Keratinocyte (primary cell): Measurements from ENCODE around the gene MIOX. TPM values are rescaled to one million over a fixed set of nuclear protein-coding genes. Genes with fewer than 3 reads are reported as not detected.

Experiments
- DNase-seq: peaks from one replicate; pipeline ENCODE4 v3.0.0-alpha.2; 2011; ENCODE audit warnings: low read depth, missing footprints, low spot score
- FAIRE-seq: peaks from 2 replicates; lab custom pipeline; 2011; peaks lifted over from hg19 to GRCh38; lab: Jason Lieb, UNC
- H2AFZ ChIP-seq: 2 replicates; pipeline ENCODE4 v1.6.0; 2012; ENCODE audit warnings: low read length, control low read depth, inconsistent platforms; ENCODE audit not compliant: control insufficient read depth
- H3K27ac ChIP-seq: 2 replicates; pipeline ENCODE4 v1.5.1; 2011; ENCODE audit warnings: low read length; ENCODE audit not compliant: control insufficient read depth, insufficient read depth
- H3K27me3 ChIP-seq: 3 replicates; pipeline ENCODE4 v1.6.0; 2011; ENCODE audit warnings: low read length; ENCODE audit not compliant: control insufficient read depth, insufficient read depth; ENCODE audit errors: extremely low read depth
- H3K36me3 ChIP-seq, 2 experiments: 2 replicates in 1 of 2; 3 replicates in 1 of 2; pipeline ENCODE4 v1.5.1; 2011; ENCODE audit warnings: low read length in 2 of 2, mild to moderate bottlenecking in 1 of 2; ENCODE audit not compliant: control insufficient read depth in 2 of 2, insufficient read depth in 2 of 2; ENCODE audit errors: extremely low read depth in 1 of 2
- H3K4me1 ChIP-seq: 3 replicates; pipeline ENCODE4 v1.5.1; 2011; ENCODE audit warnings: low read length; ENCODE audit not compliant: control insufficient read depth, insufficient read depth; ENCODE audit errors: extremely low read depth
- H3K4me2 ChIP-seq: 3 replicates; pipeline ENCODE4 v1.6.0; 2011; ENCODE audit warnings: low read depth, low read length; ENCODE audit not compliant: control insufficient read depth, insufficient read depth; ENCODE audit errors: extremely low read depth
- H3K4me3 ChIP-seq, 3 experiments: fragments of 200-600 bp in 1 of 3; sonication (generic) in 1 of 3; 2 replicates in 2 of 3; 3 replicates in 1 of 3; pipeline ENCODE4 v1.5.1; 2011 to 2016; ENCODE audit warnings: low read length in 3 of 3, mild to moderate bottlenecking in 3 of 3, control low read depth in 2 of 3, inconsistent platforms in 1 of 3, low read depth in 1 of 3, mixed read lengths in 1 of 3, mixed run types in 1 of 3, moderate library complexity in 1 of 3; ENCODE audit not compliant: control insufficient read depth in 2 of 3, insufficient read depth in 2 of 3; ENCODE audit errors: extremely low read depth in 1 of 3
- H3K79me2 ChIP-seq: 2 replicates; pipeline ENCODE4 v1.6.0; 2012; ENCODE audit warnings: low read length; ENCODE audit not compliant: control insufficient read depth, insufficient read depth
- H3K9ac ChIP-seq: 3 replicates; pipeline ENCODE4 v1.6.0; 2011; ENCODE audit warnings: low read length; ENCODE audit not compliant: control insufficient read depth, insufficient read depth; ENCODE audit errors: extremely low read depth
- H3K9me1 ChIP-seq: 3 replicates; pipeline ENCODE4 v1.6.0; 2011; ENCODE audit warnings: low read length; ENCODE audit not compliant: control insufficient read depth, insufficient read depth; ENCODE audit errors: extremely low read depth
- H3K9me3 ChIP-seq: 2 replicates; pipeline ENCODE4 v1.5.1; 2012; ENCODE audit warnings: low read depth, low read length; ENCODE audit not compliant: control insufficient read depth
- H4K20me1 ChIP-seq: 3 replicates; pipeline ENCODE4 v1.6.0; 2011; ENCODE audit warnings: low read length; ENCODE audit not compliant: control insufficient read depth, insufficient read depth; ENCODE audit errors: extremely low read depth
- CTCF ChIP-seq, 3 experiments: IDR thresholded peaks in 1 of 3; conservative IDR thresholded peaks in 1 of 3; optimal IDR thresholded peaks in 1 of 3; 2 replicates in 2 of 3; 3 replicates in 1 of 3; pipeline versions ENCODE3 to v1.5.1; 2011; ENCODE audit warnings: low read length in 3 of 3, mild to moderate bottlenecking in 3 of 3, moderate library complexity in 2 of 3, control low read depth in 1 of 3, inconsistent platforms in 1 of 3; ENCODE audit not compliant: insufficient read depth in 2 of 3; ENCODE audit errors: extremely low read depth in 1 of 3
- EZH2 ChIP-seq: IDR thresholded peaks from one replicate; pipeline ENCODE4 v1.6.1; 2012; ENCODE audit warnings: inconsistent platforms, mild to moderate bottlenecking, low read length, moderate library complexity
- dilution Hi-C: fragments of 300-500 bp; cut with MboI; formaldehyde crosslinking; loops from one replicate; pipeline ENCODE4 v1.7.0; 2020; ENCODE audit warnings: low sequenced_read_pairs; ENCODE audit not compliant: extremely low pct_ligation_motif_present
- polyA plus RNA-seq, 5 experiments: library from polyadenylated mRNA; depleted of rRNA in 3 of 5; stranded (reverse) in 3 of 5; stranded (forward) in 1 of 5; unstranded in 1 of 5; fragments of >200 nt; gene quantifications; 1 replicate in 1 of 5; 2 replicates in 3 of 5; 3 replicates in 1 of 5; pipeline versions ENCODE4 v1.2.1 to v1.2.3, GENCODE V29; 2011 to 2012; ENCODE audit warnings: missing spikeins in 2 of 5, low read depth in 1 of 5, low replicate concordance in 1 of 5

The MIOX gene
- polyA plus RNA-seq, 1 donor (not counting 4 experiments of a cell fraction or from before 2014, with no cell fraction given): not detected

- Histone ChIP-seq H3K36me3 (no peaks in the 10 kb centered on the region), H3K4me1 (no peaks in the 10 kb centered on the region), H3K4me3 (no peak overlapping the region), H3K9me3 (no peaks in the 10 kb centered on the region), H3K27me3 (peaks cover 33% of the 10 kb centered on the region), H4K20me1 (peaks cover 3% of the 10 kb centered on the region), H3K4me2 (no peak overlapping the region), H3K9me1 (no peaks in the 10 kb centered on the region), H3K79me2 (no peaks in the 10 kb centered on the region), H2AFZ (no peak overlapping the region), H3K27ac (no peak overlapping the region), H3K9ac (no peak overlapping the region)
- dilution Hi-C loops: no loop called here
- no peak for DNase-seq
- FAIRE-seq: no peak
- TF ChIP-seq CTCF (optimal IDR thresholded peaks at IDR 0.05 in 1 of 3, IDR thresholded peaks at IDR 0.05 in 1 of 3, conservative IDR thresholded peaks at IDR 0.05 in 1 of 3; ENCODE audit: extremely low read depth in 1 of 3, insufficient read depth in 2 of 3, low read length in 3 of 3) (no peak), EZH2 (no peak)
These were observed 2.4 kb upstream of the MIOX start for GRCh38 chr22:50483977-50484853.

- no peak for FAIRE-seq
- Histone ChIP-seq H3K27me3 (peaks cover 25% of the 10 kb centered on the region), H4K20me1 (peaks cover 3% of the 10 kb centered on the region), H3K4me3 (no peak overlapping the region), H3K36me3 (no peaks in the 10 kb centered on the region), H3K79me2 (no peaks in the 10 kb centered on the region), H2AFZ (no peak overlapping the region), H3K4me1 (no peaks in the 10 kb centered on the region), H3K9ac (no peak overlapping the region), H3K4me2 (no peak overlapping the region), H3K27ac (no peak overlapping the region), H3K9me1 (no peaks in the 10 kb centered on the region), H3K9me3 (no peaks in the 10 kb centered on the region)
- DNase-seq: no peak
- dilution Hi-C loops: no loop called here
- TF ChIP-seq EZH2 (no peak), CTCF (optimal IDR thresholded peaks at IDR 0.05 in 1 of 3, IDR thresholded peaks at IDR 0.05 in 1 of 3, conservative IDR thresholded peaks at IDR 0.05 in 1 of 3; ENCODE audit: extremely low read depth in 1 of 3, insufficient read depth in 2 of 3, low read length in 3 of 3) (peak in 1 of 3 experiments; percentile 1)
These were observed 1.2 kb upstream of the MIOX start for GRCh38 chr22:50485221-50486131.
